ENCODE results near the gene TTPAL.

Gene TTPAL

GRCh38 chr20:44518248-44518647 is 42.6 kb downstream of the TTPAL start:
- DNase-seq (ENCODE audit: extremely low read depth, low read depth) = no peak
- TF ChIP-seq CTCF (IDR thresholded peaks at IDR 0.05; ENCODE audit: low read depth, low read length) = no peak

- DNase-seq (ENCODE audit: extremely low read depth, low read depth) = no peak
- no peak for TF ChIP-seq CTCF (IDR thresholded peaks at IDR 0.05; ENCODE audit: low read depth, low read length)
Measured at GRCh38 chr20:44520881-44521280, 45.2 kb downstream of the TTPAL start.

- TF ChIP-seq CTCF (IDR thresholded peaks at IDR 0.05; ENCODE audit: low read depth, low read length) = no peak; the same call in 1 of the 2 replicates
- peak; percentile 84 for DNase-seq (ENCODE audit: extremely low read depth, low read depth)
Measured at GRCh38 chr20:44521484-44522481, 46.1 kb downstream of the TTPAL start, which contains the start of gene SERINC3. Gene SERINC3 (minus strand): TSS chr20:44522070. CDS start chr20:44521951, 119 bp downstream.

GRCh38 chr20:44522841-44523240 is 47.2 kb downstream of the TTPAL start:
- TF ChIP-seq CTCF (IDR thresholded peaks at IDR 0.05; ENCODE audit: low read depth, low read length) = no peak
- DNase-seq (ENCODE audit: extremely low read depth, low read depth) = no peak

- TF ChIP-seq CTCF (IDR thresholded peaks at IDR 0.05; ENCODE audit: low read depth, low read length) = no peak
- no peak for DNase-seq (ENCODE audit: extremely low read depth, low read depth)
Measured at GRCh38 chr20:44523746-44524145, 48.1 kb downstream of the TTPAL start.

GRCh38 chr20:44526129-44526528 is 50.5 kb downstream of the TTPAL start:
- no peak for TF ChIP-seq CTCF (IDR thresholded peaks at IDR 0.05; ENCODE audit: low read depth, low read length)
- DNase-seq (ENCODE audit: extremely low read depth, low read depth) = no peak

GRCh38 chr20:44527716-44528199 is 52.1 kb downstream of the TTPAL start:
- DNase-seq (ENCODE audit: extremely low read depth, low read depth) = no peak

More at GRCh38 chr20:44527716-44528199, 52.1 kb downstream of the TTPAL start:
- TF ChIP-seq CTCF (IDR thresholded peaks at IDR 0.05; ENCODE audit: low read depth, low read length) = no peak

Data from AG09319 (cell line).